T47D (cell line): Measurements from ENCODE around the gene SULT1A2.
A peak's percentile ranks its signal among the peaks of the same experiment; 100 is the strongest.
"Not testable (repeated sequence)": the region's sequence is repeated elsewhere in the genome, so short reads cannot be mapped to it uniquely, and the experiment has no call there.

Experiments used
- DNase-seq, 2 experiments: peaks; one replicate each; pipeline versions ENCODE4 v3.0.0 to v3.0.0-alpha.2; 2011 to 2012; ENCODE audit warnings: low read depth in 1 of 2, low spot score in 1 of 2
- JUND ChIP-seq: IDR thresholded peaks from 2 replicates; pipeline ENCODE4 v1.6.1; 2012; ENCODE audit warnings: low read depth
- in situ Hi-C: cut with HindIII; loops from 2 replicates; pipeline ENCODE4 v1.10.0; 2016; ENCODE audit warnings: low sequenced_read_pairs, low pct_unique_long_range_greater_than_20kb

Gene SULT1A2

DNA sequence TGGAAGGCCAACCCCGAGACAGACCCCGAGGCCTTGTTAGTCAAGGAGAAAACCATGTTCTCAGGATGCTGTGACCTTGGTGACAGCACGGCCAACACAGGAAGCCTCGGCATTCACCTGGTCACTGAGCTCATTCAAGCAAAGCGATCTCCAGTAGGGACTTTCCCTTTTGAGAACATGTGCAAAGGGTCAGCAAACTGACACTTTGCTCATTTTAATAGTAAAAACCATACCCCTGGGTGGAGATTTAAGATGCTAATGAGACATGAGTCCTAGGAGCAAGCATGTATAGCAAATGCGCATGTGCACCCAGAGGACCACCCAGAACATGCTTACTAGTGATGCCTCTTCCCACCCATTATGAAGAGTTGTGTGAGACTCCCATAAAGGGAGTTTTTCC lies 5.7 kb upstream of the SULT1A2 start:
- DNase-seq: no peak
- TF ChIP-seq JUND: no peak
- in situ Hi-C loops: no loop called here

DNA sequence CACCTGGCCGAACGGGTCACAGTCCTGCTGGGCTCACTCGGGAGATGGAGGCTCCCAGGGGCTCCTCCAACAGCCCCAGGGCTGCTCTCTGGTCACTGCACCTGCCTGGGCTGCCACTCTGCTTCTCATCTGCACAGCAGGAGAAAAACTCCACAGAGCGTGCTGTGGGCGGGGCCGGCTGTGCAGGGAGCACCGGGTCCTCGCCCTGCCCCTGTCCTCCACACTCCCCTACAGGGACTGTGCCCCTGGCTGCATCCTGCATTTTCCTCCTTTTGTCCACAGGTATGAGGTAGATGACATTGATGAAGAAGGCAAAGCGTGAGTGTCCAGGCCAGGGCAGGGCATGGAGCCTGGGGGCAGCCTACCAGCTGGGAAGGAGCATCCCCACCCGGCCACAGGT lies 5.2 kb upstream of the SULT1A2 start:
- DNase-seq, in situ Hi-C loops: not testable (repeated sequence)

DNA sequence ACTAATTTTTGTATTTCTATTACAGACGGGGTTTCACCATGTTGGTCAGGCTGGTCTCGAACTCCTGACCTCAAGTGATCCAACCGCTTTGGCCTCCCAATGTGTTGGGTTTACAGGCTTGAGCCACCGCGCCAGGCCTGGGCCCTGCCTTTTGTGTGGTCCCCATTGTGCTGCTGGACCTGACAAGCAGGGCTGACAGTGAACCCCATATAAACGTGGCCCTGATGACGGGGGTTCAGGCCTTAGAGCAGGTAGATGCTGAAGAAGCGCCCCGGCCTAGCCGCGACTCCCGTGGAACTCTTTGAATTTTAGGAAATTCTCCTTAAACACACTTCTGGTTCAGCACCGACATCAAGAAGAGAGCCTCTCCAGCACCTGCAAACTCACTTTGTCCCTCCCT lies 4.7 kb upstream of the SULT1A2 start:
- DNase-seq, in situ Hi-C loops: not testable (repeated sequence)

DNA sequence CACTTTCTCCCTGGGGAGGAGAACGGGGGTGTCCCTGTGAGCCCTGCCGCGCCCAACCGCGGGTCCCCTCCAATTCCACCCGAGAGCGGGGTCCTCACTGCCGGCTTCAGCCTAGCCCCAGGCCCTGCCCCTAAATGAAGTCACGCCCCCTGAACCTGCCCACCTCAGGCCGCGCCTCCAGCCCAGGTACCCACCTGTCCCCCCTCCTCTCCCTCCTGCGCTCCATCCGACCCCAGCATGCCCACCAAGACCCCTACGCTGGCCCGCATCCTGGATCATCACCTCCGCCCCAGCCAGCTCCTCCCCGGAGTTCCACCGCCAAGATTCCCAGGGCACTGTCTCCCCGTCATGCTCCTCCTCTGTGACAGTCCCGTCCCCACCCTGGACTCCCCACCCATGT lies 4.1 kb upstream of the SULT1A2 start:
- in situ Hi-C loops, DNase-seq: not testable (repeated sequence)

DNA sequence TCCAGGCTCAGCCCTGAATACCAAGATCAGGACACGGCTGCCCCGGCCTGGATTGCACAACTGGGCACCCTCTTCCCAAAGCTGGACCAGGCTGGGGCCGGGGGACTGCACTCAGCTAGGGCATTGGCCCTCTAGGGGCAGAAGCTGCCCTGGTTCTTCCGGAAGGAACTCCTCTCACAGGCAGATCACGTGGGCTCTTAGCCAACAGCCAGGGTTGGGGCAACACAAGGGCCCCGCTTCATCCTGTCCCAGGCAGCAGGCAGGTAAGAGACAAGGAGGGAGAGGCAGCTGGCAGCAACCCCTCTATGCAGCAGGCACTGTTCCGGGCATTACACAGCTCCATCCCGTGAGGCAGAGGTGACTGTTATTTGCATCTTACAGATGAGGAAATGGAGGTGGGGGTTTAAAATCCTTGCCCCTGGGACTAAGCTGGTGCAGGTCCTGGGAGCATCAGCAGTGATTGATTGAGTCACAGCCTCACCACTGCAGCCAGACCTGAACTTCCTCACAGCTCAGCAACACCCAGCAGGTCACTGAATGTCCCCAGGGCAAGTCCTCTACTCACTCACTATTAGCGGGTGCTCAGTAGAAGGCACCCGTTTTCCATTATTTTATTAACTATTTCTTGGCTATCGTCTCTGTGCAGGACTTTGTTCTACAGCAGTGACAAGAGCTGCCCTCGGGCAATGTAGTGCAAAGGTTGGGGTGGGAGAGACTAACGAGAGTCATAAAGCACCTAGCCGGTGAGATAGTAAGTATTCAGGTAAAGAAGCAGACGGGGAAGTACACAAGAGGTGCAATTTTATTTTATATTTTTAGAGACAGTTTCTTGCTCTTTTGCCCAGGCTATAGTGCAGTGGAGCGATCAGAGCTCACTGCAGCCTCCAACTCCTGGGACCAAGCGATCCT lies 2.8 kb upstream of the SULT1A2 start:
- in situ Hi-C loops, DNase-seq: not testable (repeated sequence)

DNA sequence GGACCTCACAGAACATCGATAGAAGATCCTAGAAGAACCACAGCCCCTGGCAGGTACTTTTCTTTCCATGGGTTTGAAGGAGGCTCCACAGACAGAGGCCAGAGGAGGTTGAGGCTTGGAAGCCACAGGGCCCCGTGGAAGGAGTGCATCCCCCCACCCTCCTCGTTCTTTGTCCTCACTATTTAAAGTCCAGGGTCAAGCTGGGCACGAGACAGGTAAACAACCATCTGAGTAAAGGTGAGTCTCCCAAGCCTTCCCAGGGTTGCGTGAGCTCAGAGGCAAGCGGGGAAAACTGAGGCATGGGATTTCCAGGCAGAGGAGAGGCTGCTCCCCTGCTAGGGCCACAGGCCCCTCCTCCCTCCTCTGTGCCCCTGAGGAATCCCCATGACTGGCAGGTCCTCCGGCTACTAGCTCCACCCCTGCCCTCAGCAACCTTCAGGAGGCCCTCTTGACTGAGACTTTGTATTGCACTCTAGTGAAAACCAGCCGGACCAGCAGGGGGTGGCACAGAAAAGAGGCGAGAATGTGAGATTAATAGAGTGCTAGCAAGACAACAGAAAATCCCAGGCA lies 927 bp upstream of the SULT1A2 start:
- in situ Hi-C loops: no loop called here
- peak in 1 of 2 experiments; percentile 41 for DNase-seq
- no peak for TF ChIP-seq JUND

DNA sequence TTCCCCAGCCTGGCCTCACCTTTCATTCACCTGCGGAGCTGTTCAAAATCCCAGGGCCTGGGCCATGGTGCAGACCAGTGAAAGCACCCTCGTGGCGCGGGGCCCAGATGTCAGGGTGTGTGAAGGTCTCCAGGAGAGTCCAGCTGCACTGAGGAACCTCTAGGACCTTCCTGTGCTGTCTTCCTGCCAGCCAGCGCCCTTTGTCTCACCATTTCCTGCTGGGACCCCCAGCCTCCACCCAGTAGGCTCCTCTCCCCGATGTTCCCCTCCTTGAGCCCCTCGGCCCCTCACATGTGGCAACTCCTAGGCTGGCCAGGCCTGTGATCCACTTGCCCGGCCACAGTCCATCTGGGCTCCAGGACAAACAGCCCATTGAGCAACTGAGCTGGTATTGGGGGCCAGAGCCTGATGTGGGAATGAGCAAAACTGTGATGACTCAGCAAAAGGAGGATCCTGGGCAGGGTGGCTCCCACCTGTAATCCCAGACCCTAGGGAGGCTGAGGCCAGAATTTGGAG lies 677 bp downstream of the SULT1A2 start:
- TF ChIP-seq JUND: no peak
- in situ Hi-C loops: no loop called here
- DNase-seq: no peak

DNA sequence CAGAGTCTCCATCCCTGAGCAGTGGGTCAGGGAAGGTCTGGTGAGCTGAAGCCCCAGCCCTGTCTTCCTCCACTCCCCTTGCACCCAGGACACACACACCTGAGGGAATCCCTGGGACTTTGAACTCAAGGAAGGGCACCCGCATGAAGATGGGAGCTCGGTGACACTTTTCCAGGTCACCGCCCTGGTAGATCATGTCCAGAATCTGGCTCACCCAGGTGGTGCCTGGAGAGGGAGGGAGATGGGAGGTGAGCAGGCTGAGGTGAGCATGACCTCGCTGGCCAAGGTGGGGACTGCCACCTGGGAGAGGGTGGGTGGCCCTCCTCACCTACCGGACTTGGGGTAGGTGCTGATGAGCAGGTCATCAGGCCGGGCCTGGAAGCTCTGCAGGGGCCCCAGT lies 1.4 kb downstream of the SULT1A2 start:
- DNase-seq, in situ Hi-C loops: not testable (repeated sequence)

DNA sequence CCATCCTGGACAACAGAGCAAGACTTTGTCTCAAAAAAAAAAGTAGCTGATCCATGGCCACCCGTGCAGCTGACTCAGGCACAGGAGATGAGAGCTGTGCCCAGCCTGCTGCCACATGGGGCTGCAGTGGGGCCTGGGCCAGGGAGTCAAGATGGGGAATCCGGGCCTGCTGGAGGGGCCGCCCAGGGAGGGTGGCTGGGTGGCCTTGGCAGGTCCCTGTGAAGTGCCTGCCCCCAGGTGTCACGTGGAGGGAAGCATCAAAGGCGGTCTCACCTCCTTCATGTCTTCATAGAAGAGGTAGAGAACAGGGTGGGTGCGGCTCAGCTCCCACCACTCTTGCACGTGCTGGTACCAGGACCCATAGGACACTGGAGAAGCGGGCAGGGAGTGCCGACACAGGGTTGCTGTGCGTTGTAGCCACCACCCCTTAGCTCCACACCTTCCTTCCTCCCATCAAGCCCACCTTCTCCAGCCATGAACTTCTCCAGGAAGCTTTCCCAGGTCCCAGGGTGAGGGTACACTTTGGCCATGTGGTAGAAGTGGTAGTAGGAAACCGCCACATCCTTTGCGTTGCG lies 3.8 kb downstream of the SULT1A2 start:
- TF ChIP-seq JUND: no peak
- in situ Hi-C loops: no loop called here
- DNase-seq: no peak

DNA sequence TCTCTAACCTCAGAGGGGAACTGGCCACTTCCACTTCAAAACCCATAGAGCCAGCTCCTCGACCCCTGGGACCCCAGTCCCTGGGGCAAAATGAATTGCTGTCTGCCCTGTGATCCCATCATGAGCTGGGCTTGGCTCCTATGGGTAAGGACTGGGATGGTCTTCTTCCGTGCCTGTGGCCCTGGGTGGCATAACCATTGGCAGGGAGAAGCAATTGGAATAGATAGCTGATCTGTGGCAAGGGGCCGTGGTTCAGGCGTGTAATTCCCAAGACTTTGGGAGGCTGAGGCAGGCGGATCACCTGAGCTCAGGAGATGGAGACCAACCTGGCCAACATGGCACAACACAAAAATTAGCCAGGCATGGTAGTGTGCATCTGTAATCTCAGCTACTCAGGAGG lies 4.3 kb downstream of the SULT1A2 start:
- TF ChIP-seq JUND: no peak
- DNase-seq: no peak
- in situ Hi-C loops: no loop called here

DNA sequence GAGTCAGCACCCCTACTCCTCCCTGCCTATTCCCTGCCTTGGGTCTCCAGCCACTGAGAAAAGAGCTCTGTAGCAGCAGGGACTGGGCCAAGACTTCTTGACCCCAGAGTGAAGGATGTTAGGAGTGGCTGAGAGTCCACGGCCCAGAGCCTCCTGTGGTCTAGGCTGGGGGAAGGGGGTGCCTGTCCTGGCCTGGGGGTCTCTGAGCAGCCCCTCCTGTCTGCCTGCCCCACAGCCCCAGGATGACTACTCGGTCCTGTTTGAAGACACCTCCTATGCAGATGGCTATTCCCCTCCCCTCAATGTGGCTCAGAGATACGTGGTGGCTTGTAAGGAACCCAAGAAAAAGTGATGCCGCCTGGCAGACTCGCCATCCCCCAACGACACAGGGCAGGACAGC lies 5.5 kb downstream of the SULT1A2 start:
- no peak for DNase-seq
- no peak for TF ChIP-seq JUND
- in situ Hi-C loops: no loop called here

DNA sequence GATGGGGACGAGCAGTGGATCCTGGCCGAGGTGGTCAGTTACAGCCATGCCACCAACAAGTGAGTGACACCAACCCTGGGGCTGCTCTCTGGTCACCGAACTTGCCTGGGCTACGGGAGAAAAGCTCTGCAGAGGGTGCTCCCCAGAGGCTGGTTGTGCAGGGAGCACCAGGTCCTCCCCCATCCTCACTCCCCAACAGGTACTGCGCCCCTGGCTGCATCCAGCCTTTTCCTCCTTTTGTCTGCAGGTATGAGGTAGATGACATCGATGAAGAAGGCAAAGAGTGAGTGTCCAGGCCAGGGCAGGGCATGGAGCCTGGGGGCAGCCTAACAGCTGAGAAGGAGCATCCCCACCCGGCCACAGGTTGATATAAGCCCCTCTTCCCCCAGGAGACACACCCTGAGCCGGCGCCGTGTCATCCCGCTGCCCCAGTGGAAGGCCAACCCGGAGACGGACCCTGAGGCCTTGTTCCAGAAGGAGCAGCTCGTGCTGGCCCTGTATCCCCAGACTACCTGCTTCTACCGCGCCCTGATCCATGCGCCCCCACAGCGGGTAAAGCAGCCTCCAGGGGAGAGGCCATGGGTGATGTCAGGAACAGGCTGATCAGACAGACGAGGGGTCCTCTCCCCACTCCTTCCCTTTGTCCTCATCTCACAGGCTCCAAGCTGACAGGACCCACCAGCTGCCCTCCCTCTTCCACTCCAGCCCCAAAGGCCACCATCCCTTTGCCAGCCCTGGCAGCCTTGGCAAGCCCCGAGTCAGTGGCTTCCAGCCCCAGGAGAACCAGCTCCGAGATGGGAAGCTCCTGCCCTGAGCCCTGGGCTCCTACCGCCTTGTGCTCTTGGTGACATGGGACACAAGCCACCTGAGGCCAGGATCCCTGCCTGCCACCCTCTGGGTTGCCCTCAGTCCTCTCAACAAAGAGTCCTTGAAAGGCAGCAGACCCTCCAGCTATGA lies 6.2 kb downstream of the SULT1A2 start:
- TF ChIP-seq JUND: no peak
- in situ Hi-C loops: no loop called here
- DNase-seq: no peak
